Mucosa of gallbladder (tissue), 1 donor: ENCODE results near the gene CDKAL1. TPM values are rescaled to one million over a fixed set of nuclear protein-coding genes. Genes with fewer than 3 reads are reported as not detected.
"Not testable (repeated sequence)": the region's sequence is repeated elsewhere in the genome, so short reads cannot be mapped to it uniquely, and the experiment has no call there.

Experiments
- DNase-seq: peaks from one replicate; pipeline ENCODE4 v3.0.0-alpha.2; 2020; ENCODE audit warnings: low spot score
- total RNA-seq: library from RNA; stranded (reverse); gene quantifications from one replicate; pipeline ENCODE4 v1.2.1, GENCODE V29; 2021
- donor health status: DM: no; HTN: no; CAD: no.

The CDKAL1 gene
- total RNA-seq, 1 donor from 2014 or later, result 13.1 TPM

GRCh38 chr6:20639161-20639560, 104.9 kb downstream of the CDKAL1 start:
- DNase-seq, result no peak

GRCh38 chr6:20640181-20640580, 105.9 kb downstream of the CDKAL1 start:
- no peak for DNase-seq

GRCh38 chr6:20642441-20642840, 108.2 kb downstream of the CDKAL1 start:
- no peak for DNase-seq

DNA sequence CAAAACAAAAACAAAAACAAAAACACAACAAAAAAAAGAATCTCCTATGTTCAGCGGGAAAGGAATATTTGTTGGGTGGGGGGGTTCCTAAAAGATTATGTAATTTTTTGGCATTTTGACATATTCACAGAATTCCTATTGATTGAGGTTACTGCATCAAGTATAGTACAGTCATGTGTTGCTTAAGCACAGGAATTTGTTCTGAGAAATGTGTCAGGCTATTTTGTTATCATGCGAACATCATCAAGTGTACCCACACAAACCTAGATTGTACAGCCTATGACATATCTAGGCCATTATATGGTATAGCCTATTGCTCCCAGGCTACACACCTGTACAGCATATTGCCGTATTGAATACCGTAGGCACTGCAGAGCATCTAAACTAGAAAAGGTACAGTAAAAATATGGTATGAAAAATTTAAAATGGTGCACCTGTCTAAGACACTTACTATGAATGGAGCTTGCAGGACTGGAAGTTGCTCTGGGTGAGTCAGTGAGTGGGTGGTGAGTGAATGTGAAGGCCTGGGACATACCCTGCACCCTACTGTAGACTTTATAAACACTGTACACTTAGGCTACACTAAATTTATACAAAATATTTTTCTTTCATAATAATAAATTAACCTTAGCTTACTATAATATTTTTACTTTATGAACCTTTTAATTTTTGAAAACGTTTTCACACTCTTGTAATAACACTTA, 110.6 kb downstream of the CDKAL1 start:
- DNase-seq, result no peak

DNA sequence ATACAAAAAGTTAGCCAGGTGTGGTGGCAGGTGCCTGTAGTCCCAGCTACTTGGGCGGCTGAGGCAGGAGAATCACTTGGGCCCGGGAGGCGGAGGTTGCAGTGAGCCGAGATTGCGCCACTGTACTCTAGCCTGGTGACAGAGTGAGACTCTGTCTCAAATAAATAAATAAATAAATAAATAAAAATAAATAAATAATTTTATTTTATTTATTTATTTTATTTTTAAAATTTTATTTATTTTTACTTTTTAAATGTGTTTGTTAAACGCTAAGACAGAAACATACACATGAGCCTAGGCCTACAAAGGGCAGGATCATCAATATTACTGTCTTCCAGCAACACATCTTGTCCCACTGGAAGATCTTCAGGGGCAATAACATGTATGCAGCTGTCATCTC, 111.3 kb downstream of the CDKAL1 start:
- DNase-seq, result not testable (repeated sequence)

- no peak for DNase-seq
Measured at GRCh38 chr6:20647585-20647984, 113.3 kb downstream of the CDKAL1 start.

DNA sequence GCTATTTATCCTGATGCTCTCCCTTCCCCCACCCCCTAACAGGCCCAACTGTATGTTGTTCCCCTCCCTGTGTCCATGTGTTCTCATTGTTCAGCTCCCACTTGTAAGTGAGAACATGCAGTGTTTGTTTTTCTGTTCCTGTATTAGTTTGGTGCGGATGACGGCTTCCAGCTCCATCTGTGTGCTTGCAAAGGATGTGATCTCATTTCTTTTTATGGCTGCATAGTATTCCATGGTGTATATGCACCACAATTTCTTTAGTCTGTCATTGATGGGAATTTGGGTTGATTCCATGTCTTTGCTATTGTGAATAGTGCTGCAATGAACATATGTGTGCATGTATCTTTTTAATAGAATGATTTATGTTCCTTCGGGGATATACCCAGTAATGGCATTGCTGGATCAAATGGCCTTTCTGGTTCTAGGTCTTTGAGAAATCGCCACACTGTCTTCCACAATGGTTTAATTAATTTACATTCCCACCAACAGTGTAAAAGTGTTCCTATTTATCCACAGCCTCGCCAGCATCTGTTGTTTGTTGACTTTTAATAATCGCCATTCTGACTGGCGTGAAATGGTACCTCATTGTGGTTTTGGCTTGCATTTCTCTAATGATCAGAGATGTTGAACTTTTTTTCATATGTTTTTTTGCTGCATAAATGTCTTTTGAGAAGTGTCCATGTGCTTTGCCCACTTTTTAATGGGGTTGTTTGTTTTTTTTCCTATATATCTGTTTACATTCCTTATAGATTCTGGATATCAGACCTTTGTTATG, 115.6 kb downstream of the CDKAL1 start:
- not testable (repeated sequence) for DNase-seq

DNA sequence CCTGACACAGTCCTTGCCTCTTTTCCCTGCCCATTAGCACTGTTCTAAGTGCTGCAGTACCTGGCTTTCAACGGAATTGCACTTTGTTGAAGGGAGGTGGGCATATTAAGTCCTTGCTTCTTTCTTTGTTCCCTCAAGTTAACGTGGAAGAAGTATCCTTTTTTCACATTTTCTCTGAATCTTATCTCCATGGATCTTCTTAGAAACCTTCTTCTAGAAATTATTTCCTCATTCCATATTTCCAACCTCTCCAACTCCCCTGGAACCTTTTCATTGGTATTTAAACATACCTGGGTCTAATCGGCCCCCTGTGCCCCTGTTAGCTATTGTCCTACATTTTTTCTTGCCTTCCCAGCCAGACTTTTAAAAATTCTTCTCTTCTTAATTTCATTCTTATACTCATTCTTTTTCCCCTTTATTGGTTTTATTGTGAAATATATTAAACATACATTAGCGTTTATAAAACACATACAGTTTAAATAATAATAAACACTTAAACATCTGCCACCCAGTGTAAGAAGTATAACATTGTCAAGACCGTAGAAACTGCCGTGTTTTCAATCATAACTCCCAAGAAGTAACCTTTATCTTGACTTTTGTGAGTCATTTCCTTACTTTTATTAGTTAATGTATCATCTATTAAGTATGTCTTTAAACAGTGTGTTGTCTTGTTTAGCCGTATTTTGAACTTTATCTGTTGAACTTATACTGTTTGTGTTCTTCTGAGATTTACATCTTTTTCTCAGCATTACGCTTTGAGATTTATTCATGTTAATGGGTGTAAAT, 118.2 kb downstream of the CDKAL1 start:
- DNase-seq, result no peak

DNA sequence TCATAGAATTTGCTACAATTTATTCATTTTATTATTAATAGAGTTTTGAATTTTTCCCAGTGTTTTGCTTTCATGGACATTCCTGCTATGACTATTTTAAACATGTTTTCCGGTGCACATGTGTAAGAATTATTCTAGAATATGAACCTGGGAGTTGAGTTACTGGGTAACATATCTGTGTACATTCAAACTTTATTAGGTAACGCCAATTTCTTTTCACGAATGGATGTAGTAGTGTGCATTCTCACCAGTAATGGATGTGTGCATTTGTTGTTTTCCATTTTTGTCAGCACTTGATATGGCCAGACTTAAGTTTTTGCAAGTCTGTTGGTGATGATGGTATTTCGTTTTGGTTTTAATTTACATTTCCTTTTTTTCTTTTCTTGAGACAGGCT, 118.8 kb downstream of the CDKAL1 start:
- no peak for DNase-seq

DNA sequence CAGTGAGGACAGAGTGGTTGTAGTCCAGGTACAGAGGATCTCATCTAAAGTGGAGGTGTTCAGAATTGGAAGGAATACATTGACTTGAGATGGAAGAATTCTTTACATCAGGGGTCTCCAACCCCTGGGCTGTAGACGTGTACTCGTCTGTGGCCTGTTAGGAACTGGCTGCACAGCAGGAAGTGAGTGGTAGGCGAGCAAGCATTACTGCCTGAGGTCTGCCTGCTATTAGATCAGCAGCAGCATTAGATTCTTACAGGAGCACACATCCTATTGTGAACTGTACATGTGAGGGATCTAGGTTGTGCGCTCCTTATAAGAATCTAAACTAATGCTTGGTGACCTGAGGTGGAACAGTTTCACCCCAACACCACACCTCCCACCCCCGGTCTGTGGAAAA, 121.1 kb downstream of the CDKAL1 start:
- no peak for DNase-seq

- DNase-seq, result no peak
Measured at GRCh38 chr6:20657274-20657800, 123.1 kb downstream of the CDKAL1 start.

DNA sequence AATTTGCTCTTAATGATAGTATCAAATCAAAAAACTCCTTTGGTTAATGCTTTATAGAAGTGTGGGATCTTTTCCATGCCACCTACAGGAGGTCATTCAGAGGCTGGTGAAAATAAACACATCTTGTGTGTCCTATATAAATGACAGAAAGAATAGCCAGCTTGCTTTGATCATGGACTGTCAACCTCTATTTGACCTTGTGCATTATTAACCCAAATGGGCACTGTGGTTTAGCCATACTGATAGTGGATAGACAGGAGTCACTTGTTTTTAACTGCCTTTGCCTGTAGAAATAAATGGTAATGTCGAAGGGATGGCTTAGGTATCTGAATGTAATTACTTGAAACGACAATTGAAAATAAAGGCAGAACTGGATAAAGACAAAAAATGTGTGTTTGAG, 123.8 kb downstream of the CDKAL1 start:
- DNase-seq, result no peak

DNA sequence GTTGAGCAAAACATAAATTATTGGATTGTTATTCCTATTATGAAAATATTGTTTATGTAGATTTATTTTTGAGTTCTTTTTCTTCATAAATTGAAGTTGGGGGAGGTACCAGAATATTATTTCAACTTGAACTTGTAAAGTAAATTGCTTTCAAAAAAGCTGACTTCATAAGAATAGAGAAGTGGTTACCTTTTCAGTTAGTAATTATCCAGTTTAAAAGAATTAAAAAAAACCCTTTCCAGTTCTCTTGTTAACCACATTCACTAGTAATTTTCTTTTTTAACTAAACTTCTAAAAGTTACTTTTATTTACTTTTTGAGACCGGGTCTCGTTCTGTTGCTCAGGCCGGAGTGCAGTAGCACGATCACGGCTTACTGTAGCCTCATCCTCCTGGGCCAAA, 124.3 kb downstream of the CDKAL1 start:
- DNase-seq, result no peak

DNA sequence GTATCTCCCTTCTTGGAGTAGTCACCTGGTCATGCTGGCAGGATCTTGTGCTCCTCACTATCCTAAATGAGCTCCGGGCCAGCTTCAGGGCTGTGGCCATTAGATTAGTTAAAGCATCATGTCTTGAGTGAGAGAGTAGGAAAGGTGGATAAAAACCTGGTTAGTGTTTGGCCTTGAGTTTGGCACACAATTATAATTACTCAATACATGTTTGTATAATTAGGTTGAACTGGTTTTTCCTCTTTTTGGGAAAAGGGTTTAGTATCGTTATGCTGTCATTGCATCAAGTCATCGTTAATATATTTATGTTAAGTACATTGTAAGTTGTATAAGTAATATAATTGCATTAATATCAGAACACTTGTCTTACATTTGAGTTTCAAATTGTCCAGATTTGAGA, 126.3 kb downstream of the CDKAL1 start:
- DNase-seq, result no peak

DNA sequence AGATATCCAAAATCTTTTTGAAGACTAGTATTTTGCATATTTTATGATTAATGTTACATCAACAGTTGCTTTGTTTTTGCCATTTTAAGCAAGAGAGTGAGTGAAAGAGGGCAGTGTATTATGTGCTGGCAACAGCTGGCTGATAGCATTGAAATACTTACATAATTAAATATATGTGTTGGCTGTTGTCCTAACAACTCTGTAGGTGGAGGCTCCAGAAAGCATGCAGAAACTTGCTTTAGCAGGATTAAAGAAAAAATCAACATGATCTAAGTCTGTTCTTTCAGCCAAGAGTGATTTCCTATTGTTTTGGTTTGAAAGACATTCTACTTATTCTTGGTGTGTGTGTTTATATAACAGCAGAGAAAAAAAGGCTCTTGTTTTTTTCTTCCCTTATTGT, 127.5 kb downstream of the CDKAL1 start:
- DNase-seq, result no peak

DNA sequence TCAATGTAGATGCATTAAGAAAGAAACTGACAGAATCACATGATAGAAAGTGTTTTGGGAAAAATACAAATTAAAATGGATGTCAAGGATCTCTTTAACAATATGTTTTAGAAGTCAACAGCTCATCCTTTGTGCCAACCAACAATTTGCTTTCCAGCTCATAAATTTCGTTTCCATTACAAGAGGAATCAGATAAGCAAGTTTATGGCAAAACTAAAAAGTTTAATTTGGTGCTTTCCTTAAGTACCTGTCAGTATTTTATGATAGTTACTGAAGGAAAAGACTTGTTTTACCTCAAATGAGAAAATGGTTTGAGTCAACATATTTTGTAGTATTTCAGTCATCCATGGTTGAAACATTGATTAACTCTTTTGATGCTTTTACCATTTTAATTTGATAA, 130.0 kb downstream of the CDKAL1 start:
- no peak for DNase-seq

DNA sequence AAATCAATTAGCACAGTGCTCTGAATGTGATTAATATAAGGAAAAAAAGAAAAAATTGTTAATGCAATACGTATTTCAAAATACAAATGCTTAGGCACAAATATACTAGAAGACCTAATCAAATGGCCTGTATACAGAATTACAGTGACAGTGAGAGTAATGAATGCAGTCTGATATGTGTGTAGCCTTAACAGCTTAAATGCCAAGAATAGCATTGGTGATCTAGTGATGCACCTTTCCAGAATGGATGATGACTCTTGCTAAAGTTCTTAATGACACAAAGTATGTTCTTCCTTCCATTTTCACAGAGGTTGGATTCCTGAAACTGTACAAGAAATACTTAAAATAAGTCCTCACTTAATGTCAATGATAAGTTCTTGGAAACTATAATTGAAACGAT, 131.0 kb downstream of the CDKAL1 start:
- DNase-seq, result no peak

GRCh38 chr6:20669571-20670314, 135.5 kb downstream of the CDKAL1 start:
- DNase-seq, result no peak

- no peak for DNase-seq
Measured at GRCh38 chr6:20670750-20671149, 136.5 kb downstream of the CDKAL1 start.

- no peak for DNase-seq
Measured at GRCh38 chr6:20672038-20672437, 137.8 kb downstream of the CDKAL1 start.

DNA sequence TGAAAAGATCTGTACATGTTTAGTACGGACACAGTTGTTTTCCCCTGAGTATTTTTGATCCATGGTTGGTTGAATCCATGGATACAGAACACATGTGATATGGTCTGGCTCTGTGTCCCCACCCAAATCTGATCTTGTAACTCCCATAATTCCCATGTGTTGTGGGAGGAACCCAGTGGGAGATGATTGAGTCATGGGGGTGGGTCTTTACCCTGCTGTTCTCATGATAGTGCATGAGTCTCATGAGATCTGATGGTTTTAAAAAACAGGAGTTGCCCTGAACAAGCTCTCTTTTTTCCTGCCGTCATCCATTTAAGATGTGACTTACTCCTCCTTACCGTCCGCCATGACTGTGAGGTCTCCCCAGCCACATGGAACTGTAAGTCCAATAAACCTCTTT, 139.2 kb downstream of the CDKAL1 start:
- no peak for DNase-seq

DNA sequence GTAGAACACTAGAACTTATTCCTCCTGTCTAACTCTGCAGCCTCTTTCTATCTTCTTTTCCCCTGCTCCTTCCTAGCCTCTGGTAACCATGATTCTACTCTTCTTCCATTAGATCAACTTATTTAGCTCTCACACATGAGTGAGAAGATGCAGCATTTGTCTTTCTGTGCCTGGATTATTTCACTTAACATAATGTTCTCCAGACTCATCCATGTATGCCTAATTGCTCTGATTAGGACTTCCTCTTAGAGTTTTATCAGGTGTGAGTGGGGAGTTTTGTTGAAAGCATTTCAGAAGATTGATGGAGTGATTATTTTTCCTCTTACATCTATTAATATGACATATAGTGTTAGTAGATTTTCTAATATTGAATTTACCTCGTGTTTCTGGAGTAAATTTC, 140.4 kb downstream of the CDKAL1 start:
- no peak for DNase-seq
